ENCODE measurements around the gene WDR83.
"Not testable (repeated sequence)": the region's sequence is repeated elsewhere in the genome, so short reads cannot be mapped to it uniquely, and the experiment has no call there.

WDR83 gene

GRCh38 chr19:12687496-12688196, 21.0 kb downstream of the WDR83 start, which contains the start of gene GNG14:
GNG14 (plus strand) TSS chr19:12687998; CDS start chr19:12688049, 51 bp downstream.
- DNase-seq: no peak

- DNase-seq: no peak
Measured at GRCh38 chr19:12689012-12689411, 22.4 kb downstream of the WDR83 start.

GRCh38 chr19:12689581-12690216, 23.1 kb downstream of the WDR83 start:
- DNase-seq: no peak

GRCh38 chr19:12692960-12693359, 26.4 kb downstream of the WDR83 start:
- DNase-seq: no peak

- DNase-seq: no peak
Measured at GRCh38 chr19:12694641-12695040, 28.0 kb downstream of the WDR83 start.

- DNase-seq: no peak
Measured at GRCh38 chr19:12695096-12695495, 28.5 kb downstream of the WDR83 start.

GRCh38 chr19:12695514-12695913, 28.9 kb downstream of the WDR83 start:
- no peak for DNase-seq

GRCh38 chr19:12695997-12696365, 29.4 kb downstream of the WDR83 start:
- DNase-seq: no peak

GRCh38 chr19:12696366-12697335, 30.0 kb downstream of the WDR83 start, which contains the start of gene FBXW9:
FBXW9 (minus strand) TSS chr19:12696631; CDS start chr19:12696581, 50 bp downstream.
- DNase-seq: peak; percentile 93

- not testable (repeated sequence) for DNase-seq
Measured at GRCh38 chr19:12697425-12697824, 30.8 kb downstream of the WDR83 start.

GRCh38 chr19:12698138-12698537, 31.5 kb downstream of the WDR83 start:
- DNase-seq: no peak

GRCh38 chr19:12701596-12702282, 35.1 kb downstream of the WDR83 start:
- DNase-seq: no peak

- DNase-seq: peak; percentile 9
Measured at GRCh38 chr19:12703046-12703445, 36.4 kb downstream of the WDR83 start.

- no peak for DNase-seq
Measured at GRCh38 chr19:12705169-12705568, 38.6 kb downstream of the WDR83 start.

- no peak for DNase-seq
Measured at GRCh38 chr19:12705654-12706331, 39.2 kb downstream of the WDR83 start.

- DNase-seq: no peak
Measured at GRCh38 chr19:12706332-12706718, 39.7 kb downstream of the WDR83 start.

GRCh38 chr19:12708641-12709040, 42.0 kb downstream of the WDR83 start:
- no peak for DNase-seq

GRCh38 chr19:12711187-12711586, 44.6 kb downstream of the WDR83 start:
- no peak for DNase-seq

- DNase-seq: not testable (repeated sequence)
Measured at GRCh38 chr19:12712077-12712476, 45.5 kb downstream of the WDR83 start.

GRCh38 chr19:12713304-12713703, 46.7 kb downstream of the WDR83 start:
- not testable (repeated sequence) for DNase-seq

- DNase-seq: no peak
Measured at GRCh38 chr19:12715102-12715501, 48.5 kb downstream of the WDR83 start.

GRCh38 chr19:12715929-12716328, 49.3 kb downstream of the WDR83 start:
- no peak for DNase-seq

Data from NCI-H1694 (cell line).